ENCODE data around the gene PLN.

Gene PLN

DNA sequence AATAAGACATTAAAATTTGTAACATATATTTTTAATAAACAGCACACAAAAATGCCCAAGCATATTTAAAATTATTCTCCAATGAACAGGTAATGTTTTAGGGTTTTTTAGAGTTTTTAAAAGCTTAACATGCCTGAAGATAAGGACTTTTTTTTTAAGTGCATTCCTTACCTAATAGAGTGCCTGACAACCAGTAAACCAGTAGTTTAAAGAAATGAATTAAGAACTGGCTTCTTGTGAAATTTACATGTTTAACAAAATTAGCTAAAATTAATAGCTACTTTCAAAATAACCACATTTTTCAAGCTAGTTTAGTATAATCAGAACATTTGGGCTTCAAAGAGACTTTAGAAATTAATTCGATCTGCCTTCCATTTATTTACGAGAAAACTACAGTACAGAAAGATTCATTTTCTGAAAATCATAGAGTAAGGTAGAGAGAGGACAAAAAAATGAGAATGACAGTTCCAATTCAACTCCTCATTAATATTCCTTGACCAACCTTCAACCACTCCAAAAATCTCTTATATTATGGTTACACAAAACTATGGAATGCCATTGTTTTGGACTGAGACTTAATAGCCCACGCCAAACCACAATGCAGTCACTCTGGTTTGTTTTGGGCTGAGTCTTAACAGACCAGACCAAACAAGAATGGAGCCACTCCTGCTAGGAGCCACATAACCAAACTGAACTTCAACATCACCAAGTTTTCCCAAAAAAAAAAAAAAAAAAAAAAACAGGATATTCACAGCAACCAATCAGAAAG lies 5.7 kb upstream of the PLN start:
- DNase-seq: no peak

GRCh38 chr6:118544105-118544504 lies 4.0 kb upstream of the PLN start:
- DNase-seq: no peak

GRCh38 chr6:118546164-118546879 lies 1.8 kb upstream of the PLN start:
- no peak for DNase-seq

DNA sequence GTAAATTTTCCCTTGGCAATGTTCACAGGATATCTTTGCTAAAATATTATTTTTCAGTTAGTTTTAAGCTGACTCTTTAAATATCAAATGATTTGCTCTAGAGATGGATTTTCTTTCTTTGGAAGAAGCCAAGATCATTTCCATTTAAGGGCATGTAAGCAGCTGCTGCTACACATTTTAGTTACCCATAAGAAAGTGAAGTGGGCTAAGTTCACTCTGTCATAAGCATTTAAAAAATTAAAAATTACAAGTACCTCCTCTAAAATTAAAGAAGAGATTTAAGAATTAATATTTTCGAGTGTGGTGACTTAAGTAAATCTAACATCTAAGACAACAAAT lies 1.2 kb upstream of the PLN start:
- DNase-seq: no peak

GRCh38 chr6:118548613-118549012 lies 517 bp downstream of the PLN start:
- DNase-seq: no peak

GRCh38 chr6:118551063-118552053 lies 3.3 kb downstream of the PLN start:
- DNase-seq: no peak

DNA sequence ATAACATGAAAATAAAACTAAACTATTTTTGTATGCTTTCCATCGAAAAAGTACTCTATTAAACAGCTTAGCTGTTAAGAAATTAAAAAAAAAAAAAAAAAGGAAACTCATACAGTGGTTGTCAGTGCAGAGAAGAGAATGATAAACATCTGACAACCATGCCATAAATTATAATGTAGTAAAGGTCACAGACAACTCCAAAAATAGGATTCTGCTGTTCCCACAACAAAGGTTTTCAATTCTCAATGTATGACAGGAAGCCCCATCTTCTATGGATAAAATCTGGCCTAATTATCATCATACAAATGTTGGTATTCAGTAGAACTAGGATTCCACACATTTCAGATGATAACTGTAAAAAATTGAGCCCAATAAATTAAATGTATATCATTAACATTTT lies 5.0 kb downstream of the PLN start:
- no peak for DNase-seq

GRCh38 chr6:118554698-118555097 lies 6.6 kb downstream of the PLN start:
- no peak for DNase-seq

- no peak for DNase-seq
Observed at GRCh38 chr6:118558464-118559217, 10.5 kb downstream of the PLN start.

DNA sequence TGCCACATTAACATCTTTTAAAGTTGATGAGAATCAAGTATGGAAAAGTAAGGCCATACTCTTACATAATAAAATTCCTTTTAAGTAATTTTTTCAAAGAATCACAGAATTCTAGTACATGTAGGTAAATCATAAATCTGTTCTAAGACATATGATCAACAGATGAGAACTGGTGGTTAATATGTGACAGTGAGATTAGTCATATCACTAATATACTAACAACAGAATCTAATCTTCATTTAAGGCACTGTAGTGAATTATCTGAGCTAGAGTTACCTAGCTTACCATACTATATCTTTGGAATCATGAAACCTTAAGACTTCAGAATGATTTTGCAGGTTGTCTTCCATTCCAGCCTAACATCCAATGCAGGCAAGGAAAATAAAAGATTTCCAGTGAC lies 11.6 kb downstream of the PLN start:
- no peak for DNase-seq

GRCh38 chr6:118562248-118562647 lies 14.2 kb downstream of the PLN start:
- DNase-seq: no peak

DNA sequence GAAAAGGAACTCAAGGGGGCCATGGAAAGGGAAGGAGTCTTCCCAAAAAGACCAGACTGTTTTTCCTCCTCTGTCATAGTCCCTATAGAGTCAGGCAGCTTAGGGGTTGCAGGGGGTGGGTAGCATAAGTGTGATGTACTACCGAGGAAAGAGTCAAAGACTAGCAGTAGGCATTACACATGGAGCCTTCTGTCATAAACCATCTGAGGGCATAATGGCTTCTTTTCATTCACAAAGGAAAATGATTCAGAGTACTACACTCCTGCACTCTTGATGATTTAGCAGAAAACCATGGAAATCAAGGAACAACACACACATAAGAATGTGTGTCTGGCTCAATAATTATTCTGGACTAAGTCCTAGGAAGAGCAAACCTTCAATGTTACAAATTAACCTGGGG lies 14.9 kb downstream of the PLN start:
- DNase-seq: no peak

DNA sequence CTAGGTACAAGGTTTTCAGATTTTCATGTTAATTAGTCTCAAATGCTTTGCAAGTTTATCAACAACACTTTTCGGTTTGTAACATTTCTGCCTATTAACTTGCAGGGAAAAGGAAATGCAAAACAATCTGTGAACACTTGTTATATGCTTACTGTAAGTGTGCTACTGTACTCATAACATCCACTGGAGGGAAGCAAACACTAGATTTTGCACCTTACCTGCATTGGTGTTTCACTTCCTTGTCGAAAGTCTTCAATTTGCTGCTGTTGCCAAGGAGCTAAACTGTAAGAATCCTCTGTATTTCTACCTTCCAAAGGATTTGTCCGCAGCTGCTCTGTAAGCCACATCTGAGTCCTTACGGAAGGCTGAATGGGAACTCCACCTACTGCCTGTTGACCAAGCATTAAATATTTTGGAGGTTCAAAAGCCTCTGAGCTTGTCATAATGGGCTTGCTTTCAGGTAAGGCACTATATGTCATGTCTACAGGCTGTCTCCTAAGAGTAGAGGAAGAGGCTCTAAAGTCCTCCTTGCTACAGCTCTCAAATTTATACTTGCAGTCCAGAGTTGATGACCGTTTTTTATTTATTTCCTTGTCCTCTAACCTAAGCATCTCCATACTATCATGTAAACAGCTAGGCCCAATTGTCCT lies 17.3 kb downstream of the PLN start:
- DNase-seq: no peak

DNA sequence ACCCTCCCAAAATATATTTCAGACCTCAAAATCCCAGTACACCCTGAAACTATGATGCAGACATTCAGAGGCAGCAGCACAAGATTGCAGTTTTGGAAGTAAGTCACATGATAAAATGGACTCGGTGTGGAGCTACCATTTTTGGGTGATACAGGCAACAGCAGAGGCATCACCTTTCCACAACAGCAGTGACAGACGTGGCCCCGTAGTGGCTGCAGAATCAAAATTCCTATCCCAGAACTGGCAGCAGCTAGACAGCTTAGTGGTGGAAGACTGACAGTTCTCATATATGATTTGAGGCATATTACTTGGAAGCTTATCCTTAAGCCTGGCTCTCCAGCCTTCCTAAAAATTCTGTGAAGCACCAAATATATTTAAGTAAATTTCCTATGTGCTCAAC lies 19.9 kb downstream of the PLN start:
- no peak for DNase-seq

DNA sequence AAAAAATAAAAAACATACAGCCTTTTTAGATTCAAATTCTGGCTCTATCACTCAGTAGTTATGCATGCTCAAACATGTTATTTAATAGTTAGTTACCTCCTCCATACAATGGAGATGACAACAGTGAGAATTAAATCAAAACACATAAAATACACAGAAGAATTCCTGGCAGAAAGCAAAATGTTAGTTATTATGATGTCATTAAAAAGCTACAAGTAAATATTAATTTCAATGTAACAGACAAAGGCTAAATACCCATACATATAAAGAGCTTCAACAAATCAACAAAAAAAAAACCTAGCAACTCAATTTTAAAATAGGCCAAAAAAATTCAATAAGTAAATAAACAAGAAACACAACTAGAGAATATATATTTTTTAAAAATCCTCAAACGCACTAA lies 21.4 kb downstream of the PLN start:
- DNase-seq: no peak

DNA sequence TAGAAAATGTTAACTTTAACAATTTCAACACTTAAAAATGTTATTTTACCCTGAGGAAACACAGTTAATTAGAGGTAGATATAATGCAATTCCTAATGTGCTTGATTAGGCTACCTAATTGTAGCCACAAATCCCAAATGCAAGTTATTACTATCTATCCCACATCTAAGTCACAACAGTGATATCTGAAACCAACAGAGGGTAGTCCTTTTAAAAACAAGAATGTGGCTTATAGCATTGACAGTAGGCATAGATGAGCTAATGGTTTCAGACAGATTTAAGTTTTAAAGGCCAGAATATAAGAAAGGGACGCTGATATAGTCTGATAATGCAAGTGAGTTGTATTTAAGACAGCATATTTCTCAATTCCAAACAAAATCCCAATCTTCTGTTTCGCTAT lies 23.0 kb downstream of the PLN start:
- DNase-seq: no peak

- no peak for DNase-seq
Observed at GRCh38 chr6:118574051-118574865, 26.2 kb downstream of the PLN start.

- no peak for DNase-seq
Observed at GRCh38 chr6:118577972-118578371, 29.9 kb downstream of the PLN start.

- no peak for DNase-seq
Observed at GRCh38 chr6:118578617-118579016, 30.5 kb downstream of the PLN start.

- no peak for DNase-seq
Observed at GRCh38 chr6:118579786-118580185, 31.7 kb downstream of the PLN start.
